Endodermal cell (in vitro differentiated cells): ENCODE measurements around the gene PLAC1. TPM values are rescaled to one million over a fixed set of nuclear protein-coding genes. Genes with fewer than 3 reads are reported as not detected.

Source experiments
- DNase-seq: peaks from one replicate; pipeline ENCODE4 v3.0.0-alpha.2; 2017
- H3K27ac ChIP-seq: 2 replicates; pipeline ENCODE4 v1.5.1; 2013; ENCODE audit warnings: mild to moderate bottlenecking, low read depth, low read length, moderate library complexity
- H3K27me3 ChIP-seq: 2 replicates; pipeline ENCODE4 v1.6.1; 2013; ENCODE audit warnings: mild to moderate bottlenecking, low read length, moderate library complexity; ENCODE audit not compliant: insufficient read depth, control insufficient read depth, poor library complexity, severe bottlenecking
- H3K36me3 ChIP-seq: 2 replicates; pipeline ENCODE4 v1.7.0; 2013; ENCODE audit warnings: mild to moderate bottlenecking, low read length, moderate library complexity; ENCODE audit not compliant: control insufficient read depth, insufficient read depth
- H3K4me1 ChIP-seq: one replicate; pipeline ENCODE4 v1.7.0; 2013; ENCODE audit warnings: low read length; ENCODE audit not compliant: control insufficient read depth, insufficient read depth
- H3K4me3 ChIP-seq: 2 replicates; pipeline ENCODE4 v1.5.1; 2013; ENCODE audit warnings: mild to moderate bottlenecking, low read length, moderate library complexity
- H3K9ac ChIP-seq: 2 replicates; pipeline ENCODE4 v1.6.1; 2013; ENCODE audit warnings: mild to moderate bottlenecking, low read length, moderate library complexity; ENCODE audit not compliant: poor library complexity, severe bottlenecking; ENCODE audit errors: extremely low read depth
- H3K9me3 ChIP-seq: 2 replicates; pipeline ENCODE4 v1.6.1; 2013; ENCODE audit warnings: mild to moderate bottlenecking, low read length, moderate library complexity; ENCODE audit not compliant: control insufficient read depth
- H3K27ac Mint-ChIP-seq: 2 replicates; pipeline ENCODE4 v1.8.0; 2020; ENCODE audit warnings: mixed read lengths
- H3K27me3 Mint-ChIP-seq: 2 replicates; pipeline ENCODE4 v1.8.0; 2021; ENCODE audit warnings: mild to moderate bottlenecking, mixed read lengths; ENCODE audit not compliant: insufficient read depth
- H3K36me3 Mint-ChIP-seq: 2 replicates; pipeline ENCODE4 v1.8.0; 2020; ENCODE audit warnings: low read depth, mixed read lengths
- H3K4me1 Mint-ChIP-seq: 2 replicates; pipeline ENCODE4 v1.8.0; 2020; ENCODE audit warnings: mixed read lengths
- H3K4me3 Mint-ChIP-seq: 2 replicates; pipeline ENCODE4 v1.8.0; 2020; ENCODE audit warnings: mild to moderate bottlenecking, moderate library complexity, mixed read lengths
- H3K9me3 Mint-ChIP-seq: 2 replicates; pipeline ENCODE4 v1.8.0; 2020; ENCODE audit warnings: mild to moderate bottlenecking, mixed read lengths
- CTCF ChIP-seq: fragments of 200-600 bp; sonication (generic); conservative IDR thresholded peaks from 2 replicates; pipeline ENCODE4 v1.5.0; 2021; ENCODE audit warnings: antibody characterized with exemption, mild to moderate bottlenecking
- WGBS, 2 experiments: methylation state at CpG; one replicate each; pipeline versions ENCODE4 v1.1.5 to v1.1.7; 2013; ENCODE audit warnings: missing lambda C conversion rate in 2 of 2, mixed read lengths in 1 of 2; ENCODE audit not compliant: insufficient coverage in 1 of 2, insufficient read length in 1 of 2; 5-methylcytosine and 5-hydroxymethylcytosine counted together
- total RNA-seq, 2 donors: library from RNA; stranded (reverse); fragmentation: NEBNext Ultra II Directional in 1 of 2; extraction: Animal tissue kit (Norgen Biotek cat#: 25700) in 1 of 2; gene quantifications; 2 replicates in 1 of 2; 3 replicates in 1 of 2; pipeline ENCODE4 v1.2.1, GENCODE V29; 2021

The PLAC1 gene
- total RNA-seq, 2 donors from 2014 or later, result not detected

- H3K4me1 ChIP-seq, result no peaks in the 10 kb centered on the region
Observed at GRCh38 chrX:134683351-134684005, 25.2 kb upstream of the PLAC1 start.

GRCh38 chrX:134682081-134682480 lies 23.8 kb upstream of the PLAC1 start:
- Histone ChIP-seq H3K9me3 (no peaks in the 10 kb centered on the region), H3K36me3 (no peaks in the 10 kb centered on the region), H3K27me3 (no peaks in the 10 kb centered on the region), H3K9ac (no peak overlapping the region), H3K4me3 (no peak overlapping the region), H3K27ac (no peak overlapping the region), H3K4me1 (no peaks in the 10 kb centered on the region)
- TF ChIP-seq CTCF, result no peak
- 95% methylated on average over 4 of the region's 4 CpGs; no CpG with 5 or more reads in 1 of the 2 experiments for whole genome bisulfite sequencing, 2 experiments
- Mint-ChIP-seq H3K4me1 (no peaks in the 10 kb centered on the region), H3K27ac (no peak overlapping the region), H3K36me3 (no peaks in the 10 kb centered on the region), H3K27me3 (no peaks in the 10 kb centered on the region), H3K9me3 (peaks cover 75% of the 10 kb centered on the region), H3K4me3 (no peak overlapping the region)
- no peak for DNase-seq

More at GRCh38 chrX:134683351-134684005, 25.2 kb upstream of the PLAC1 start:
- Histone ChIP-seq H3K4me3 (no peak overlapping the region), H3K9ac (no peak overlapping the region), H3K9me3 (no peaks in the 10 kb centered on the region), H3K36me3 (no peaks in the 10 kb centered on the region), H3K27me3 (no peaks in the 10 kb centered on the region), H3K27ac (no peak overlapping the region)
- Mint-ChIP-seq H3K4me3 (no peak overlapping the region), H3K27me3 (no peaks in the 10 kb centered on the region), H3K27ac (no peak overlapping the region), H3K4me1 (no peaks in the 10 kb centered on the region), H3K36me3 (no peaks in the 10 kb centered on the region), H3K9me3 (peaks cover 61% of the 10 kb centered on the region)
- WGBS, 2 experiments, result 100% methylated on average over 1 to 2 of the region's 3 CpGs
- no peak for TF ChIP-seq CTCF
- no peak for DNase-seq

- Mint-ChIP-seq H3K36me3 (no peaks in the 10 kb centered on the region), H3K9me3 (peaks cover 65% of the 10 kb centered on the region)
- WGBS, 2 experiments, result 88% methylated on average over 3 of the region's 3 CpGs; no CpG with 5 or more reads in 1 of the 2 experiments
Observed at GRCh38 chrX:134679644-134680043, 21.4 kb upstream of the PLAC1 start.

More at GRCh38 chrX:134679644-134680043, 21.4 kb upstream of the PLAC1 start:
- Histone ChIP-seq H3K9me3 (no peaks in the 10 kb centered on the region), H3K9ac (no peak overlapping the region), H3K27me3 (no peaks in the 10 kb centered on the region), H3K4me3 (no peak overlapping the region), H3K4me1 (no peaks in the 10 kb centered on the region), H3K27ac (no peak overlapping the region), H3K36me3 (no peaks in the 10 kb centered on the region)
- Mint-ChIP-seq H3K4me3 (no peak overlapping the region), H3K4me1 (no peaks in the 10 kb centered on the region), H3K27ac (no peak overlapping the region), H3K27me3 (no peaks in the 10 kb centered on the region)
- TF ChIP-seq CTCF, result no peak
- no peak for DNase-seq
